HL-60 (cell line): ENCODE measurements around the gene TIMD4.

Source experiments
- CTCF ChIP-seq: IDR thresholded peaks from one replicate; pipeline ENCODE4 v1.5.1; 2011; ENCODE audit warnings: low read length, control low read depth, inconsistent platforms; ENCODE audit not compliant: insufficient read depth
- POLR2AphosphoS5 ChIP-seq: IDR thresholded peaks from 2 replicates; pipeline ENCODE4 v1.6.1; 2012; ENCODE audit warnings: low read depth
- TF ChIP-seq, protein P1 (sequence below): IDR thresholded peaks from 2 replicates; pipeline ENCODE4 v1.6.1; 2012; ENCODE audit warnings: low read depth; ENCODE audit not compliant: insufficient replicate concordance

DNA sequence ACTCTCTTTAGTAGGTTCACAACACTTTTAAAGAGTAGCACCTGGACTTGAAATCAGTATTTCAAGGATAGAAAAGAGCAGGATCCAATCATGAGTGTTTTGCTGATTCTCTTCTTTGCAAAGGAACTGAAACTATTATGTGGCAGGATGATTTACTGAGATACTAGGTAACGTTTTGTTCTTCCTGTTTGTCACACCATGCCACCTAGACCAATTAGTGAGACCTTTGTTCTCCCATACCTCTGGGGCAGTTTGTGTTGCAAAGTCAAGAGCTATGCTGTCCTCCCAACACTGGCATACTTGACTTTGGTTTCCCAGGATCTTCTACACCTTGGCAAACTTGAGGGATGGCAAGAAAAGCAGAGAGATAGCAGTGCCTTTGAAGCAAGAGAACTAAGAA lies 69.5 kb downstream of the TIMD4 start:
- no peak for TF ChIP-seq CTCF
- TF ChIP-seq, protein P1, sequence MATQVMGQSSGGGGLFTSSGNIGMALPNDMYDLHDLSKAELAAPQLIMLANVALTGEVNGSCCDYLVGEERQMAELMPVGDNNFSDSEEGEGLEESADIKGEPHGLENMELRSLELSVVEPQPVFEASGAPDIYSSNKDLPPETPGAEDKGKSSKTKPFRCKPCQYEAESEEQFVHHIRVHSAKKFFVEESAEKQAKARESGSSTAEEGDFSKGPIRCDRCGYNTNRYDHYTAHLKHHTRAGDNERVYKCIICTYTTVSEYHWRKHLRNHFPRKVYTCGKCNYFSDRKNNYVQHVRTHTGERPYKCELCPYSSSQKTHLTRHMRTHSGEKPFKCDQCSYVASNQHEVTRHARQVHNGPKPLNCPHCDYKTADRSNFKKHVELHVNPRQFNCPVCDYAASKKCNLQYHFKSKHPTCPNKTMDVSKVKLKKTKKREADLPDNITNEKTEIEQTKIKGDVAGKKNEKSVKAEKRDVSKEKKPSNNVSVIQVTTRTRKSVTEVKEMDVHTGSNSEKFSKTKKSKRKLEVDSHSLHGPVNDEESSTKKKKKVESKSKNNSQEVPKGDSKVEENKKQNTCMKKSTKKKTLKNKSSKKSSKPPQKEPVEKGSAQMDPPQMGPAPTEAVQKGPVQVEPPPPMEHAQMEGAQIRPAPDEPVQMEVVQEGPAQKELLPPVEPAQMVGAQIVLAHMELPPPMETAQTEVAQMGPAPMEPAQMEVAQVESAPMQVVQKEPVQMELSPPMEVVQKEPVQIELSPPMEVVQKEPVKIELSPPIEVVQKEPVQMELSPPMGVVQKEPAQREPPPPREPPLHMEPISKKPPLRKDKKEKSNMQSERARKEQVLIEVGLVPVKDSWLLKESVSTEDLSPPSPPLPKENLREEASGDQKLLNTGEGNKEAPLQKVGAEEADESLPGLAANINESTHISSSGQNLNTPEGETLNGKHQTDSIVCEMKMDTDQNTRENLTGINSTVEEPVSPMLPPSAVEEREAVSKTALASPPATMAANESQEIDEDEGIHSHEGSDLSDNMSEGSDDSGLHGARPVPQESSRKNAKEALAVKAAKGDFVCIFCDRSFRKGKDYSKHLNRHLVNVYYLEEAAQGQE = no peak
- TF ChIP-seq POLR2AphosphoS5 = no peak
